DND-41 (cell line): ENCODE measurements around the gene EMC10.

Source experiments
- EZH2 ChIP-seq: IDR thresholded peaks from 3 replicates; pipeline ENCODE4 v1.6.1; 2012; ENCODE audit warnings: borderline replicate concordance, low read depth, mild to moderate bottlenecking, moderate library complexity, low read length, inconsistent platforms; ENCODE audit not compliant: severe bottlenecking
- TF ChIP-seq, protein P1 (sequence below): IDR thresholded peaks from 2 replicates; pipeline ENCODE4 v1.5.1; 2012; ENCODE audit warnings: borderline replicate concordance, low read length, moderate library complexity, mild to moderate bottlenecking; ENCODE audit not compliant: poor library complexity, severe bottlenecking; ENCODE audit errors: extremely low read depth

DNA sequence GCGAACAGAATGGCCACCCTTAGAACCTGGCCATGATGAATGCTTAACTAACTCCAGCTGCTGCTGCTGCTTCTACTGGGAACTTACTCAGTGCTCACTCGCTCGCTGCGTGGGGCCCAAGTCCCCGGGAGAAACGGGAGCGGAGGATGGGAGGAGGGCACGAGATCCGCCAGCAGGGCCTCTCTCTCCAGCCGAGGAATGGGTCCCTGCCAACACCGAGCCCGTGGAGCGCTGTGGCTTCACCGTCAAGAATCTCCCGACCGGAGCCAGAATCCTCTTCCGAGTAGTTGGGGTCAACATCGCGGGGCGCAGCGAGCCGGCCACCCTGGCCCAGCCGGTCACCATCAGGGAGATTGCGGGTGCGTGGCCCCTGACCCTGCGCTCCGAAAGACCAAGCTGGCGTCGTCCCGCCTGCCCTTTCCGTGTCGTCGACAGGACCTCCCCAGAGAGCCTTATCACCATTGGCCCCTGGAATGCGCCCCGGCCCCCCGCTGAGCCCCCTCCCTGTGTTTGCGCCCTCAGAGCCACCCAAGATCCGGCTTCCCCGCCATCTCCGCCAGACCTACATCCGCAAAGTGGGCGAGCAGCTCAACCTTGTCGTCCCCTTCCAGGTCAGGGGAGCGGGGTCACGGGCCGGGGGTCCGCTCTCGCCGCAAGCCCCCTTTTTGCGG lies 17.8 kb upstream of the EMC10 start:
- TF ChIP-seq, protein P1, sequence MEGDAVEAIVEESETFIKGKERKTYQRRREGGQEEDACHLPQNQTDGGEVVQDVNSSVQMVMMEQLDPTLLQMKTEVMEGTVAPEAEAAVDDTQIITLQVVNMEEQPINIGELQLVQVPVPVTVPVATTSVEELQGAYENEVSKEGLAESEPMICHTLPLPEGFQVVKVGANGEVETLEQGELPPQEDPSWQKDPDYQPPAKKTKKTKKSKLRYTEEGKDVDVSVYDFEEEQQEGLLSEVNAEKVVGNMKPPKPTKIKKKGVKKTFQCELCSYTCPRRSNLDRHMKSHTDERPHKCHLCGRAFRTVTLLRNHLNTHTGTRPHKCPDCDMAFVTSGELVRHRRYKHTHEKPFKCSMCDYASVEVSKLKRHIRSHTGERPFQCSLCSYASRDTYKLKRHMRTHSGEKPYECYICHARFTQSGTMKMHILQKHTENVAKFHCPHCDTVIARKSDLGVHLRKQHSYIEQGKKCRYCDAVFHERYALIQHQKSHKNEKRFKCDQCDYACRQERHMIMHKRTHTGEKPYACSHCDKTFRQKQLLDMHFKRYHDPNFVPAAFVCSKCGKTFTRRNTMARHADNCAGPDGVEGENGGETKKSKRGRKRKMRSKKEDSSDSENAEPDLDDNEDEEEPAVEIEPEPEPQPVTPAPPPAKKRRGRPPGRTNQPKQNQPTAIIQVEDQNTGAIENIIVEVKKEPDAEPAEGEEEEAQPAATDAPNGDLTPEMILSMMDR = no peak
- TF ChIP-seq EZH2 = no peak
